SU-DHL-6 (cell line): ENCODE results near the gene HAAO.

Experiments
- EZH2phosphoT487 ChIP-seq: fragments of 200-600 bp; sonication (generic), shearing (Covaris generic); conservative IDR thresholded peaks from 2 replicates; pipeline ENCODE4 v1.6.1; 2018; ENCODE audit warnings: mild to moderate bottlenecking, antibody characterized with exemption, low read length, moderate library complexity, mixed read lengths
- TF ChIP-seq, protein P1 (sequence below): fragments of 200-600 bp; sonication (generic); IDR thresholded peaks from one replicate; pipeline ENCODE4 v1.5.1; 2017; ENCODE audit warnings: antibody characterized with exemption, mild to moderate bottlenecking, low read length, moderate library complexity; ENCODE audit not compliant: insufficient read depth, poor library complexity, severe bottlenecking

DNA sequence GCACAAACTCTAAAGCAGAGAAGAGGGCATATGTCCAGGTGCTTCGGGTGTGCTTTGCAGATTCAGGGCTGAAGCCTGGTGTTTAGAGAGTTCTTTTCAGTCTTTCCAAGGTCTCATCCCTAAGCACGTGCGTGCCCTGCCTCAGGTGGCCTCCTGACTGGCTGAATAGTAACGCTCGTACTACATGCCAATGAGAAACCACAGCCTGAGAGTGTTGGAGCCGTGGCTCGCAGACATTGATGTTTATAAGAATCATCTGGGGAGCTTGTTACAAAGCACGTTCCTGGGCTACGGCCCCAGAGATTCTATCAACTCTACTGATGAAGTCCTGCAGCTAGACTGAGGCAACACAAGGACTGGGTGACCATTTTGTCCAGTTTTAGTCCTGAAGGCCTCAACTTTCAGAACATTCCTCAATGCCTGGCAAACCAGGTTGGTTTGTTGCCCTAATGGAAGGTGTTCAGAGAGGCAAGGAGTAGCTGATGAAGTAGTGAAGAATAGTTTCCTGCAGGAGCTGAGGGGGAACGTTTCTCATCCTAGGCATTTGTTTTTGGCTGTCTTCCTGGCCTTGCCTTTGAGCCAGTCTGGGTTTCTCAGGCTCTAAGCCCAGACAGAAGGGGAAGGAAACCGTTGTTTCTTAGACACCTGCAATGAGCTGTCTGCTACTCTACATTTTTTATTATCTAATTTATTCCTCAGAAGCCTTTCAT is 31.5 kb upstream of the HAAO start:
- TF ChIP-seq, protein P1, sequence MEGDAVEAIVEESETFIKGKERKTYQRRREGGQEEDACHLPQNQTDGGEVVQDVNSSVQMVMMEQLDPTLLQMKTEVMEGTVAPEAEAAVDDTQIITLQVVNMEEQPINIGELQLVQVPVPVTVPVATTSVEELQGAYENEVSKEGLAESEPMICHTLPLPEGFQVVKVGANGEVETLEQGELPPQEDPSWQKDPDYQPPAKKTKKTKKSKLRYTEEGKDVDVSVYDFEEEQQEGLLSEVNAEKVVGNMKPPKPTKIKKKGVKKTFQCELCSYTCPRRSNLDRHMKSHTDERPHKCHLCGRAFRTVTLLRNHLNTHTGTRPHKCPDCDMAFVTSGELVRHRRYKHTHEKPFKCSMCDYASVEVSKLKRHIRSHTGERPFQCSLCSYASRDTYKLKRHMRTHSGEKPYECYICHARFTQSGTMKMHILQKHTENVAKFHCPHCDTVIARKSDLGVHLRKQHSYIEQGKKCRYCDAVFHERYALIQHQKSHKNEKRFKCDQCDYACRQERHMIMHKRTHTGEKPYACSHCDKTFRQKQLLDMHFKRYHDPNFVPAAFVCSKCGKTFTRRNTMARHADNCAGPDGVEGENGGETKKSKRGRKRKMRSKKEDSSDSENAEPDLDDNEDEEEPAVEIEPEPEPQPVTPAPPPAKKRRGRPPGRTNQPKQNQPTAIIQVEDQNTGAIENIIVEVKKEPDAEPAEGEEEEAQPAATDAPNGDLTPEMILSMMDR = no peak
- no peak for TF ChIP-seq EZH2phosphoT487
